ENCODE measurements around the gene AIFM1.

GRCh38 chrX:130098210-130098552 lies 67.5 kb downstream of the AIFM1 start:
- TF ChIP-seq POLR2AphosphoS5 (IDR thresholded peaks at IDR 0.05; ENCODE audit: low read depth) (no peak), ZNF114 (CRISPR knock-in tag; IDR thresholded peaks at IDR 0.05) (no peak), CTCF (conservative IDR thresholded peaks at IDR 0.05; ENCODE audit: low read depth in 2 of 2) (no peak), EZH2 (IDR thresholded peaks at IDR 0.05; ENCODE audit: low read depth, unreplicated experiment) (no peak), REST (IDR thresholded peaks at IDR 0.05; ENCODE audit: unreplicated experiment) (no peak), EZH2phosphoT487 (IDR thresholded peaks at IDR 0.05; ENCODE audit: unreplicated experiment) (no peak), CREB1 (CRISPR knock-in tag; IDR thresholded peaks at IDR 0.05; ENCODE audit: low read depth) (no peak), NANOG (IDR thresholded peaks at IDR 0.05; ENCODE audit: borderline replicate concordance) (no peak), JUNB (IDR thresholded peaks at IDR 0.05; ENCODE audit: unreplicated experiment) (no peak), ZNF331 (CRISPR knock-in tag; IDR thresholded peaks at IDR 0.05; ENCODE audit: low read depth) (no peak), STAT1 (IDR thresholded peaks at IDR 0.05; ENCODE audit: unreplicated experiment) (no peak), ETS1 (IDR thresholded peaks at IDR 0.05) (no peak)

All from GM23338 (cell line).